ENCODE results near the gene ZIC2. TPM values are rescaled to one million over a fixed set of nuclear protein-coding genes. Genes with fewer than 3 reads are reported as not detected.
A peak's percentile ranks its signal among the peaks of the same experiment; 100 is the strongest.

ZIC2 gene
- total RNA-seq, 1 experiment from 2014 or later, result 44.4 TPM

GRCh38 chr13:99969453-99969918, 12.1 kb upstream of the ZIC2 start:
- Histone ChIP-seq H3K27ac (ENCODE audit: low read depth, low read length) (peak overlapping the region; percentile 97), H3K4me2 (ENCODE audit: low read length) (peak overlapping the region; percentile 99), H2AFZ (ENCODE audit: low read depth, low read length, poor library complexity, severe bottlenecking) (no peak overlapping the region), H3K27me3 (ENCODE audit: insufficient read depth, low read length) (no peaks in the 10 kb centered on the region), H3K9ac (ENCODE audit: low read length) (peak overlapping the region; percentile 96), H3K4me1 (ENCODE audit: control insufficient read depth in 1 of 2, insufficient read depth in 2 of 2, low read length in 2 of 2) (peaks cover 10 to 33% of the 10 kb centered on the region in 2 experiments), H4K20me1 (ENCODE audit: insufficient read depth) (no peaks in the 10 kb centered on the region), H3K36me3 (ENCODE audit: control insufficient read depth in 1 of 2, insufficient read depth in 2 of 2, low read length in 2 of 2) (peaks cover 8 to 13% of the 10 kb centered on the region in 2 experiments; a peak in 2 of 4 replicates), H3K9me3 (ENCODE audit: control insufficient read depth in 1 of 2, insufficient read depth in 1 of 2, low read depth in 1 of 2, low read length in 2 of 2) (no peaks in the 10 kb centered on the region), H3K4me3 (replicated peaks in 1 of 2; ENCODE audit: low read depth in 1 of 2, low read length in 2 of 2) (peak overlapping the region; percentile 79 to 82), H3K9me2 (ENCODE audit: insufficient read depth) (no peaks in the 10 kb centered on the region), H3K79me2 (ENCODE audit: insufficient read depth, low read length) (peaks cover 51% of the 10 kb centered on the region)
- no TSS peak for BruUV-seq (replicated peaks)
- ATAC-seq (no peak), DNase-seq (ENCODE audit: low read depth, low spot score) (no peak)
- TF ChIP-seq ZFX (IDR thresholded peaks at IDR 0.05) (peak; percentile 25; the same call in 1 of the 2 replicates), EGR1 (IDR thresholded peaks at IDR 0.05; ENCODE audit: low read depth) (no peak)
- CTCF ChIA-PET, result interaction anchor here (0.8 kb wide), 1 partner anchor 11 kb away, joined by 3 read pairs; no protein-coding TSS in a partner anchor
- POLR2A ChIA-PET, result interaction anchor here (3.0 kb wide), 1 partner anchor 11 kb away, joined by 21 read pairs; the partner anchor contains the start of gene ZIC2
- intact Hi-C loops (cut with micrococcal nuclease), result loop anchor here (5.0 kb wide), 2 partner anchors 312 to 543 kb away; no protein-coding TSS in a partner anchor
- RAD21 ChIA-PET (ENCODE audit: low non-redundant PET in 1 of 2, low total read pairs in 2 of 2, uncharacterized antibody in 2 of 2, unreplicated experiment in 2 of 2), result no interaction called here

- peaks cover 10 to 33% of the 10 kb centered on the region in 2 experiments for H3K4me1 ChIP-seq (ENCODE audit: control insufficient read depth in 1 of 2, insufficient read depth in 2 of 2, low read length in 2 of 2)
- no peaks in the 10 kb centered on the region for H3K27me3 ChIP-seq (ENCODE audit: insufficient read depth, low read length)
- intact Hi-C loops (cut with micrococcal nuclease), result loop anchor here (5.0 kb wide), 3 partner anchors 272 to 542 kb away; no protein-coding TSS in a partner anchor
- BruUV-seq (replicated peaks), result no TSS peak
- CTCF ChIA-PET, result interaction anchor here (0.8 kb wide), 1 partner anchor 11 kb away, joined by 3 read pairs; no protein-coding TSS in a partner anchor
- H3K9me3 ChIP-seq (ENCODE audit: control insufficient read depth in 1 of 2, insufficient read depth in 1 of 2, low read depth in 1 of 2, low read length in 2 of 2), result no peaks in the 10 kb centered on the region
- peak overlapping the region; percentile 96 for H3K9ac ChIP-seq (ENCODE audit: low read length)
- peak overlapping the region; percentile 99 for H3K4me2 ChIP-seq (ENCODE audit: low read length)
- ATAC-seq, result peak; percentile 78
- RAD21 ChIA-PET (ENCODE audit: low non-redundant PET in 1 of 2, low total read pairs in 2 of 2, uncharacterized antibody in 2 of 2, unreplicated experiment in 2 of 2), result interaction anchor here in 1 of 2 experiments (0.6 kb wide), 1 partner anchor 202 kb away, joined by 4 read pairs; no protein-coding TSS in a partner anchor
- TF ChIP-seq POLR2AphosphoS5 (IDR thresholded peaks at IDR 0.05; ENCODE audit: low read depth, low read length) (0 out of 2 replicates have a peak, but pooled peaks have one; percentile 47), MAX (IDR thresholded peaks at IDR 0.05) (no peak), POLR2A (IDR thresholded peaks at IDR 0.05; ENCODE audit: borderline replicate concordance, extremely low read depth, insufficient read depth, insufficient read length) (peak; percentile 12)
- H4K20me1 ChIP-seq (ENCODE audit: insufficient read depth), result no peaks in the 10 kb centered on the region
- no peak overlapping the region for H2AFZ ChIP-seq (ENCODE audit: low read depth, low read length, poor library complexity, severe bottlenecking)
- H3K4me3 ChIP-seq (replicated peaks in 1 of 2; ENCODE audit: low read depth in 1 of 2, low read length in 2 of 2), result peak overlapping the region; percentile 79 to 82
- no peaks in the 10 kb centered on the region for H3K9me2 ChIP-seq (ENCODE audit: insufficient read depth)
- peaks cover 50% of the 10 kb centered on the region for H3K79me2 ChIP-seq (ENCODE audit: insufficient read depth, low read length)
- DNase-seq (ENCODE audit: low read depth, low spot score), result peak; percentile 66
- H3K27ac ChIP-seq (ENCODE audit: low read depth, low read length), result peak overlapping the region; percentile 97
- peaks cover 4 to 11% of the 10 kb centered on the region in 2 experiments; a peak in 2 of 4 replicates for H3K36me3 ChIP-seq (ENCODE audit: control insufficient read depth in 1 of 2, insufficient read depth in 2 of 2, low read length in 2 of 2)
- POLR2A ChIA-PET, result interaction anchor here (0.9 to 3.0 kb wide), 2 partner anchors 11 to 44 kb away, joined by 4 to 21 read pairs; partner anchors contain the start of gene ZIC2
Measured at GRCh38 chr13:99969919-99970650, 11.5 kb upstream of the ZIC2 start.

All from HCT116 (cell line).